NOMO-1 treated with DMSO at 0.1 percent for 48 hours (cell line): ENCODE data around the gene HEYL.
"Not testable (repeated sequence)": the region's sequence is repeated elsewhere in the genome, so short reads cannot be mapped to it uniquely, and the experiment has no call there.

Source experiments
- DNase-seq: peaks from one replicate; lab custom pipeline; 2025; ENCODE audit not compliant: unreplicated experiment; lab: John Stamatoyannopoulos, UW

The HEYL gene

GRCh38 chr1:39613250-39613649, 26.2 kb downstream of the HEYL start:
- no peak for DNase-seq

- DNase-seq = no peak
These were observed 29.7 kb downstream of the HEYL start for GRCh38 chr1:39609618-39610331.

- DNase-seq = peak; percentile 8
These were observed 30.5 kb downstream of the HEYL start for GRCh38 chr1:39608921-39609320.

GRCh38 chr1:39603677-39604076, 35.8 kb downstream of the HEYL start:
- DNase-seq = not testable (repeated sequence)

GRCh38 chr1:39601667-39602255, 37.7 kb downstream of the HEYL start:
- not testable (repeated sequence) for DNase-seq

- no peak for DNase-seq
These were observed 43.3 kb downstream of the HEYL start for GRCh38 chr1:39596163-39596562.

GRCh38 chr1:39593386-39593785, 46.1 kb downstream of the HEYL start:
- no peak for DNase-seq

GRCh38 chr1:39592069-39592468, 47.4 kb downstream of the HEYL start:
- no peak for DNase-seq

GRCh38 chr1:39590546-39590945, 48.9 kb downstream of the HEYL start:
- no peak for DNase-seq

- DNase-seq = no peak
These were observed 53.5 kb downstream of the HEYL start for GRCh38 chr1:39585933-39586332.

GRCh38 chr1:39576016-39576657, 63.3 kb downstream of the HEYL start:
- no peak for DNase-seq

GRCh38 chr1:39575191-39576015, 64.0 kb downstream of the HEYL start:
- DNase-seq = peak; percentile 36

GRCh38 chr1:39574646-39575045, 64.8 kb downstream of the HEYL start:
- DNase-seq = no peak
